Peyer's patch (tissue), 4 donors: Measurements from ENCODE around the gene HMGXB3.

Experiments
- POLR2A ChIP-seq, 2 donors: fragments of 450-650 bp; IDR thresholded peaks; one replicate each; pipeline ENCODE4 v1.5.1; 2017; ENCODE audit warnings: antibody characterized with exemption in 2 of 2, mild to moderate bottlenecking in 2 of 2, moderate library complexity in 2 of 2
- TF ChIP-seq, protein P1 (sequence below), 6 experiments: fragments of 450-650 bp in 4 of 6; fragments of 200-600 bp in 2 of 6; sonication (generic) in 1 of 6; IDR thresholded peaks; one replicate each; pipeline ENCODE4 v1.5.1; 2017 to 2019; ENCODE audit warnings: antibody characterized with exemption in 6 of 6, mild to moderate bottlenecking in 3 of 6, moderate library complexity in 1 of 6

DNA sequence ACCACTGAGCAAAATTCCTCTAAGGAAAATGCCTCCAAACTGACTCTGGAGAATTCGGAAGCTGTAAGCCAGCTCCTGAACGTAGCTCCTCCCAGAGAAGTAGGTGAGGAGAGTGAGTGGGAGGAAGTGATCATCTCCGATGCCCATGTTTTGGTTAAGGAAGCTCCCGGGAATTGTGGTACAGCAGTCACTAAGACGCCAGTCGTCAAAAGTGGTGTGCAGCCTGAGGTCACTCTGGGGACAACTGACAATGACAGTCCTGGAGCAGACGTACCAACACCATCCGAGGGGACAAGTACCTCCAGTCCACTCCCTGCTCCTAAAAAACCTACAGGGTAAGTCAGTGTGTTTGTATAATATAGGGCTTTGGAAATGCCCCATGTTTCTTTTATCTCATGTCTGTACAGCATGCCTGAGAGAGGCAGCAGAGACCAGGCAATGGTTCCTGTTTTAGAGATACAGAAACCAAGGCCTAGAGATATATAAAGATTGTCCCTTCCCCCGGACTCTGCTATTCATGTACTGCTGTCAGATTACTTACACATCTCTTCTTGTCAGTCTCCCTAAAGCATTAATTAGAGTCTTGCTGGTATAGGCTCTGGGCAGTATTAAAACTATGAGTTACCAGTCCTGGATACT is 23.9 kb downstream of the HMGXB3 start:
- TF ChIP-seq POLR2A (IDR thresholded peaks at IDR 0.05), result no peak
- TF ChIP-seq, protein P1, sequence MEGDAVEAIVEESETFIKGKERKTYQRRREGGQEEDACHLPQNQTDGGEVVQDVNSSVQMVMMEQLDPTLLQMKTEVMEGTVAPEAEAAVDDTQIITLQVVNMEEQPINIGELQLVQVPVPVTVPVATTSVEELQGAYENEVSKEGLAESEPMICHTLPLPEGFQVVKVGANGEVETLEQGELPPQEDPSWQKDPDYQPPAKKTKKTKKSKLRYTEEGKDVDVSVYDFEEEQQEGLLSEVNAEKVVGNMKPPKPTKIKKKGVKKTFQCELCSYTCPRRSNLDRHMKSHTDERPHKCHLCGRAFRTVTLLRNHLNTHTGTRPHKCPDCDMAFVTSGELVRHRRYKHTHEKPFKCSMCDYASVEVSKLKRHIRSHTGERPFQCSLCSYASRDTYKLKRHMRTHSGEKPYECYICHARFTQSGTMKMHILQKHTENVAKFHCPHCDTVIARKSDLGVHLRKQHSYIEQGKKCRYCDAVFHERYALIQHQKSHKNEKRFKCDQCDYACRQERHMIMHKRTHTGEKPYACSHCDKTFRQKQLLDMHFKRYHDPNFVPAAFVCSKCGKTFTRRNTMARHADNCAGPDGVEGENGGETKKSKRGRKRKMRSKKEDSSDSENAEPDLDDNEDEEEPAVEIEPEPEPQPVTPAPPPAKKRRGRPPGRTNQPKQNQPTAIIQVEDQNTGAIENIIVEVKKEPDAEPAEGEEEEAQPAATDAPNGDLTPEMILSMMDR (IDR thresholded peaks at IDR 0.05), result peak in 1 of 6 experiments; percentile 8
